HG03460 (cell line): ENCODE results near the gene NQO1.
"Not testable (repeated sequence)": the region's sequence is repeated elsewhere in the genome, so short reads cannot be mapped to it uniquely, and the experiment has no call there.

ENCODE experiments used
- ATAC-seq: cut with Tn5 transposase; IDR thresholded peaks from one replicate; pipeline ENCODE4 v1.9.1; 2021; ENCODE audit not compliant: unreplicated experiment

The NQO1 gene

GRCh38 chr16:69726313-69727060 is at the start of gene NQO1:
TSS of gene NQO1 (minus strand) at chr16:69726560. CDS start at chr16:69726439, 121 bp downstream.
- ATAC-seq = peak; percentile 97

- ATAC-seq = no peak
Observed at GRCh38 chr16:69775563-69775962, 49.2 kb upstream of the NQO1 start.

GRCh38 chr16:69773260-69773947 is 47.0 kb upstream of the NQO1 start:
- peak; percentile 70 for ATAC-seq

GRCh38 chr16:69771651-69771967 is 45.2 kb upstream of the NQO1 start:
- no peak for ATAC-seq

- no peak for ATAC-seq
Observed at GRCh38 chr16:69769404-69769803, 43.0 kb upstream of the NQO1 start.

GRCh38 chr16:69768666-69769065 is 42.3 kb upstream of the NQO1 start:
- no peak for ATAC-seq

GRCh38 chr16:69767459-69768229 is 41.3 kb upstream of the NQO1 start:
- no peak for ATAC-seq

GRCh38 chr16:69763599-69763942 is 37.2 kb upstream of the NQO1 start:
- ATAC-seq = no peak

GRCh38 chr16:69762814-69763598 is 36.6 kb upstream of the NQO1 start:
- ATAC-seq = no peak

- peak; percentile 68 for ATAC-seq
Observed at GRCh38 chr16:69761983-69762813, 35.8 kb upstream of the NQO1 start, which contains the start of gene WWP2. TSS of gene WWP2 (plus strand) at chr16:69762332. CDS start at chr16:69787011, 24,679 bp downstream.

- not testable (repeated sequence) for ATAC-seq
Observed at GRCh38 chr16:69757375-69757774, 31.0 kb upstream of the NQO1 start.

- ATAC-seq = no peak
Observed at GRCh38 chr16:69756705-69757104, 30.3 kb upstream of the NQO1 start.

- ATAC-seq = peak; percentile 86
Observed at GRCh38 chr16:69754469-69755310, 28.3 kb upstream of the NQO1 start, which contains the start of gene NOB1. TSS of gene NOB1 (minus strand) at chr16:69754926. CDS start at chr16:69754910, 16 bp downstream.

- ATAC-seq = no peak
Observed at GRCh38 chr16:69754143-69754468, 27.7 kb upstream of the NQO1 start.

GRCh38 chr16:69748694-69749345 is 22.5 kb upstream of the NQO1 start:
- no peak for ATAC-seq

- ATAC-seq = no peak
Observed at GRCh38 chr16:69747115-69747514, 20.8 kb upstream of the NQO1 start.

GRCh38 chr16:69745959-69746358 is 19.6 kb upstream of the NQO1 start:
- no peak for ATAC-seq

GRCh38 chr16:69745232-69745612 is 18.9 kb upstream of the NQO1 start:
- no peak for ATAC-seq
